Glomerular endothelial cell (primary cell): Measurements from ENCODE around the gene NGLY1. TPM values are rescaled to one million over a fixed set of nuclear protein-coding genes. Genes with fewer than 3 reads are reported as not detected.
A peak's percentile ranks its signal among the peaks of the same experiment; 100 is the strongest.

Source experiments
- DNase-seq: peaks from one replicate; pipeline ENCODE4 v3.0.0-alpha.2; 2011; ENCODE audit warnings: low read depth, low spot score; ENCODE audit errors: extremely low read depth
- total RNA-seq: library from RNA; depleted of rRNA; stranded (reverse); fragments of >200 nt; gene quantifications from 2 replicates; pipeline ENCODE4 v1.2.3, GENCODE V29; 2015

Gene NGLY1
- 22.2 and 25.6 TPM in 2 replicates for total RNA-seq

GRCh38 chr3:25782938-25783660, at the start of gene NGLY1:
Gene NGLY1, minus strand, starts transcription at chr3:25783443. Its CDS starts 53 bp downstream, at chr3:25783390.
- DNase-seq = no peak

DNA sequence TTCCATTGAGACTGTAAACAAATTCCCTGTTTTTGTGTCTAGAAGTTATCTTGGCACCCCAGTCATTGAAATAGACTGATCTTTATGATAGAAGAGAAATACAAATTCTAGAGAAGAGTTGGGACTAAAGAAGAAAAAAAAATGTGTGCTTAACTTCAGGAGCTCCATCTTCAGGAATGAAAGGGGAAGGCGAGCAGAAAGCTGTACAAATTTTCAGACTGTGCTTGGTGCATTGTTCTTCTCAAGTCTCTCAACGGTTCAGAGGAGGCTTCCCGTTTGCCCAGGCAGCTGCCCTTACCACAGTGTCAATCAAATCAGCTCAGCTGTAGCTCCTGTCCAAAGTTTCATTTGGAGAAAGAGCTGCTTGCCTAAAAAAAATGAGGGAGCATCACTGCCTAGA, 48.3 kb upstream of the NGLY1 start:
- DNase-seq = no peak

DNA sequence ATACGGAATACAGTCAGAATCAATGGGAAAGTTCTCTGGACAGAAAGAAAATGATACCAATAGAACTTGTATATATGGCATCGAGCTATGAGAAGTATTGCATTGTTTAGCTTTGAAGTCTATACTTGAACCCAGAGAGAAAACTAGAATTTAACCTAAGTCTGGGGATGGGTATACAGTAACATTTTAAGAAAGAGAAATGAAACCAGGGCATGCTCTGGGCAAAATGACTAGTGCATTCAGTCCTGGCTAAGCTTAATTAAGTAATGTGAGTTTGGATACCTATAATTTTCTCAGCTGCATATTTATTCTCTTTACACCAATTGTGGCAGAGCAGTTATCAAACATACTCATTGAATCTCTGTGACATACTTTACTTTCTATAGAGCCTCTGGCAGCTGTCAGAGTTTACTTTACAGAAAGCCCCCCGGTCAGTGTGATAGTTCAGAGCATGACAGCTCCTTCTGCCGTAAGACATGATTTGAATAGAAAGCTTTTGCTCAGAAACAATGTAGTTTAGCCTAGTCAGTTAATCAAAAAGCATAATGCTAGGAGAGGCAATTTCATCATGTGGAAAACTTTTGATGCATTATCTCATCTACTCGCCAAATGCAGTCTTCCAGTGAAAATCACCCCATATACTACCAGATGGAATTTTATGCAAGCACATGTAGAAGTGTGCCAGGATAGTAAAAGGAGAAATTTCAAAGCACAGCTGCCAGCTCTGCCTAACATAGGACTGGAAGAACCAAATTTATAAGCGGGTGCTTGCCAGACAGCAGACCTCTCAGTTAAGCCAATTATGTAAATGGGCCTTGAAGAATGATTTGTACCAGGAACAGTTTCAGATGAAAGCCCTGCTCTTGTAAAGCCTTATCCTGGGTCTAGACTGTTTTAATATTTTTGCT, 47.4 kb upstream of the NGLY1 start:
- no peak for DNase-seq

- no peak for DNase-seq
These were observed 43.3 kb upstream of the NGLY1 start for GRCh38 chr3:25826510-25826909.

DNA sequence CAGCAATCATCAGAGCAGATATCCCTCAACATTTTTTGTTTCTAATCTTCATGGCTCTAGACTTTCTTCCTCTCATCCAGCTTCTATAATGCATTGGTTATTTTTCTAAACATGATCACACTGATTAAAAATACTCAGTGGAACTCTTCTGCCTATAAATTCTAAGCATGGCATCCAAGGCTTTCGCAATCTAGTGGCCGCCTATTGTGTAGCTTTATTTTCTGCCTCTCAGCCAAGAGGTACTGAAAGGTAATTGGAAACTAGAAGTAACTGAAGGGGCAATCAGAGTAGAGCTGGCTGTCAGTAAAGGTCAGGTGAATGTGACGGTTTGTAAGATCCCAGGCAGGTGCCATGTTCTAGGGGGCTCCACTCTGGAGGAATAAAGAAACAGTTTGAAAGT, 40.1 kb upstream of the NGLY1 start:
- DNase-seq = no peak

- no peak for DNase-seq
These were observed 38.7 kb upstream of the NGLY1 start for GRCh38 chr3:25821746-25822573.

GRCh38 chr3:25820816-25821486, 37.7 kb upstream of the NGLY1 start:
- DNase-seq = no peak

DNA sequence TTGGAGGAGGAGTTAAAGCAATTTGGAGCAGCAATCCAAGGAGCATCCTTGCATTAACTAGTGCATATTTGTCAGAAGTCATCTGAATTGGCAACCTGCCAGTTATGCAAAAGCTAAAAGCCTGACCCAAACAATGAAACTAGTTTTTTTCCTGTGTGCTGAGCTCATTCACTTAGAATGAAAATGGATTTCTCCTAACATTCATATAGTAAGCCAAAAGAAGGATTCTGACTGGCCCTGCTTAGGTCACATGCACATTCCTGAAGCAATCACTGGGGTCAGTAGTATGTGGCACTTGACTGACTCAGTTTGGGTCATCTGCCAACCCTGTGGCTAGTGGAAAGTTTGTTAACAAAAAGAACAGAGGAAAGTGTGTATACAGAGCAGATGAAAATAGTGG, 37.1 kb upstream of the NGLY1 start:
- peak; percentile 65 for DNase-seq

- no peak for DNase-seq
These were observed 35.1 kb upstream of the NGLY1 start for GRCh38 chr3:25818335-25818734.

- no peak for DNase-seq
These were observed 34.4 kb upstream of the NGLY1 start for GRCh38 chr3:25817638-25818037.

- DNase-seq = no peak
These were observed 33.9 kb upstream of the NGLY1 start for GRCh38 chr3:25817107-25817506.

DNA sequence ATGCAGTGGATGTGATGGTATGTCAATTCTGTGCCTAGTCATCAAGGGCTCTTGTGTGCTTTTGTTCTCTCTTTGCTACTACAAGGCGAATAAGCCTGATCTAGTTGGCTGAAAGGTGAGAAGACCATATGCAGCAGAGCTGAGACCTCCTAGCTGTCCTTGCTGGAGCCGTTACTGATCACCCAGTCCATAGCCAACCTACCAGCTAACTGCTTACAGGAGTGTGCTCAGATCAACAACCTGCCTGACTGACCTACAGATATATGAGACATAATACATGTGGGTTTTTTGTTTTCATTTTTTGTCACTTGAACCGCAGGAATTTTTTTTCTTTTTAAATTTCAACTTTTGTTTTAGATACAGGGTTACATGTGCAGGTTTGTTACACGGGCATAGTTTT, 29.4 kb upstream of the NGLY1 start:
- no peak for DNase-seq

DNA sequence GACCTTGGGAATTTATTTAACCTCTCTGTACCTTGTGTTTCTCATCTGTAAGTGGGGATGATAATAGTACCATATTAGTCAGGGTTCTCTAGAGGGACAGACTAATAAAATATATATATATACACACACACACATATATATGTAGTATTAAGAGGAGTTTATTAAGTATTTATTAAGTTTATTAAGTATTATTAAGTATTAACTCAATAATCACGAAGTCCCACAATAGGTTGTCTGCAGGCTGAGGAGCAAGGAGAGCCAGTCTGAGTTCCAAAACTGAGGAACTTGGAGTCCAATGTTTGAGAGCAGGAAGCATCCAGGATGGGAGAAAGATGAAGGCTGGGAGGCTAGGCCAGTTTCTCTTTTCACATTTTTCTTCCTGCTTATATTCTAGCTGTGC, 21.4 kb upstream of the NGLY1 start:
- DNase-seq = no peak

- DNase-seq = no peak
These were observed 20.6 kb upstream of the NGLY1 start for GRCh38 chr3:25803833-25804232.

DNA sequence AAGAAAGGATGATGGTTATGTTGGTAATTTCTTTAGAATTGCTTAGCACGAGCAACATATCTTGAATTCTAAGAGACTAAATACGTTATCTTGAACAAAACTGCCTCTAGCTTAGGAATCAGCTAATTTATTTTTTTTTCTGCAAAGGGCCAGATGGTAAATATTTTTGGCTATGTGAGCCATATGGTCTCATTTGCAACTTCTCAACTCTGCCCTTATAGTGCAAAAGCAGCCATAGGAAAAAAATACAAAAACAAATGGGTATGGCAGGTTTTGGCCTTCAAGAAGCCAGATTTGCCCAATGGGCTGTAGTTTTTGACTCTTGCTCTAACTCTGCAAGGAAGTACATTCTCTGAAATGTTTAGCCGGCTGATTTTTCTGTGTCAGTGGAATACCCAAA, 18.5 kb upstream of the NGLY1 start:
- DNase-seq = no peak

- peak; percentile 67 for DNase-seq
These were observed 6.6 kb upstream of the NGLY1 start, which contains the start of gene OXSM for GRCh38 chr3:25789596-25790556. Gene OXSM, plus strand, starts transcription at chr3:25790090. Its CDS starts 931 bp downstream, at chr3:25791021.

- no peak for DNase-seq
These were observed 6.0 kb upstream of the NGLY1 start for GRCh38 chr3:25789209-25789595.

- no peak for DNase-seq
These were observed 4.4 kb upstream of the NGLY1 start for GRCh38 chr3:25787689-25788088.

GRCh38 chr3:25785826-25786225, 2.6 kb upstream of the NGLY1 start:
- DNase-seq = no peak
